IPS-18c (cell line): ENCODE measurements around the gene P2RY14.
"Not testable (repeated sequence)": the region's sequence is repeated elsewhere in the genome, so short reads cannot be mapped to it uniquely, and the experiment has no call there.

Experiments
- H3K4me3 ChIP-seq: 2 replicates; pipeline ENCODE4 v1.7.0; 2013; ENCODE audit warnings: low read depth, mild to moderate bottlenecking, low read length, moderate library complexity; ENCODE audit not compliant: insufficient read depth
- H3K9me3 ChIP-seq: one replicate; pipeline ENCODE4 v1.6.1; 2013; ENCODE audit warnings: mild to moderate bottlenecking, low read length, moderate library complexity; ENCODE audit not compliant: control insufficient read depth, insufficient read depth

Gene P2RY14

GRCh38 chr3:151178208-151178845 lies 100.0 kb downstream of the P2RY14 start:
- H3K4me3 ChIP-seq = no peak overlapping the region
- H3K9me3 ChIP-seq = no peaks in the 10 kb centered on the region

- Histone ChIP-seq H3K9me3 (no peaks in the 10 kb centered on the region), H3K4me3 (no peak overlapping the region)
Observed at GRCh38 chr3:151175952-151176351, 102.4 kb downstream of the P2RY14 start.

- H3K9me3 ChIP-seq = no peaks in the 10 kb centered on the region
Observed at GRCh38 chr3:151174351-151174750, 104.0 kb downstream of the P2RY14 start.

GRCh38 chr3:151171145-151171757 lies 107.1 kb downstream of the P2RY14 start:
- no peaks in the 10 kb centered on the region for H3K9me3 ChIP-seq
- no peak overlapping the region for H3K4me3 ChIP-seq

More at GRCh38 chr3:151174351-151174750, 104.0 kb downstream of the P2RY14 start:
- no peak overlapping the region for H3K4me3 ChIP-seq

- H3K4me3 ChIP-seq, H3K9me3 ChIP-seq: not testable (repeated sequence)
Observed at GRCh38 chr3:151169948-151170679, 108.2 kb downstream of the P2RY14 start.

GRCh38 chr3:151169262-151169947 lies 108.9 kb downstream of the P2RY14 start:
- Histone ChIP-seq H3K4me3 (no peak overlapping the region), H3K9me3 (no peaks in the 10 kb centered on the region)

GRCh38 chr3:151168269-151169094 lies 109.9 kb downstream of the P2RY14 start:
- no peak overlapping the region for H3K4me3 ChIP-seq
- H3K9me3 ChIP-seq = no peaks in the 10 kb centered on the region

- no peaks in the 10 kb centered on the region for H3K9me3 ChIP-seq
- H3K4me3 ChIP-seq = no peak overlapping the region
Observed at GRCh38 chr3:151166161-151166560, 112.2 kb downstream of the P2RY14 start.

GRCh38 chr3:151165226-151165625 lies 113.1 kb downstream of the P2RY14 start:
- no peaks in the 10 kb centered on the region for H3K9me3 ChIP-seq
- H3K4me3 ChIP-seq = no peak overlapping the region
